NCI-H2107 treated with DMSO at 0.1 percent for 48 hours (cell line): ENCODE measurements around the gene DUS4L.

Experiments
- DNase-seq: peaks from one replicate; lab custom pipeline; 2025; ENCODE audit not compliant: unreplicated experiment; lab: John Stamatoyannopoulos, UW

Gene DUS4L

GRCh38 chr7:107579885-107580715 is 16.3 kb downstream of the DUS4L start, which contains the start of gene BCAP29:
Gene BCAP29 (plus strand): TSS chr7:107580246. CDS start chr7:107580773, 527 bp downstream.
- no peak for DNase-seq

GRCh38 chr7:107580716-107581383 is 17.1 kb downstream of the DUS4L start:
- no peak for DNase-seq

GRCh38 chr7:107581387-107582013 is 17.7 kb downstream of the DUS4L start:
- DNase-seq: no peak

GRCh38 chr7:107582875-107583274 is 19.1 kb downstream of the DUS4L start:
- DNase-seq: no peak

GRCh38 chr7:107584716-107585115 is 20.9 kb downstream of the DUS4L start:
- no peak for DNase-seq

- no peak for DNase-seq
Observed at GRCh38 chr7:107588529-107589130, 24.9 kb downstream of the DUS4L start.

GRCh38 chr7:107591421-107591820 is 27.6 kb downstream of the DUS4L start:
- no peak for DNase-seq

GRCh38 chr7:107592361-107593024 is 28.7 kb downstream of the DUS4L start:
- no peak for DNase-seq

GRCh38 chr7:107593025-107593410 is 29.2 kb downstream of the DUS4L start:
- DNase-seq: no peak

- no peak for DNase-seq
Observed at GRCh38 chr7:107594961-107595737, 31.4 kb downstream of the DUS4L start.

- DNase-seq: no peak
Observed at GRCh38 chr7:107596881-107597581, 33.3 kb downstream of the DUS4L start.

GRCh38 chr7:107597582-107597916 is 33.8 kb downstream of the DUS4L start:
- no peak for DNase-seq

- no peak for DNase-seq
Observed at GRCh38 chr7:107597953-107598352, 34.2 kb downstream of the DUS4L start.

GRCh38 chr7:107599262-107599661 is 35.5 kb downstream of the DUS4L start:
- no peak for DNase-seq

- DNase-seq: no peak
Observed at GRCh38 chr7:107600816-107601215, 37.0 kb downstream of the DUS4L start.

- no peak for DNase-seq
Observed at GRCh38 chr7:107605218-107605815, 41.5 kb downstream of the DUS4L start.

- DNase-seq: no peak
Observed at GRCh38 chr7:107606303-107606702, 42.5 kb downstream of the DUS4L start.

GRCh38 chr7:107609811-107610261 is 46.1 kb downstream of the DUS4L start:
- DNase-seq: no peak

- DNase-seq: no peak
Observed at GRCh38 chr7:107610323-107610722, 46.6 kb downstream of the DUS4L start.
